Ureter (tissue), 1 donor: ENCODE data around the gene RRAS2. TPM values are rescaled to one million over a fixed set of nuclear protein-coding genes. Genes with fewer than 3 reads are reported as not detected.
"Not testable (repeated sequence)": the region's sequence is repeated elsewhere in the genome, so short reads cannot be mapped to it uniquely, and the experiment has no call there.

Experiments used
- DNase-seq: peaks from one replicate; pipeline ENCODE4 v3.0.0-alpha.2; 2020; ENCODE audit warnings: low spot score
- total RNA-seq: library from RNA; stranded (reverse); gene quantifications from one replicate; pipeline ENCODE4 v1.2.4, GENCODE V29; 2023
- donor health status: DM: yes; HTN: yes; CAD: no.

The RRAS2 gene
- total RNA-seq, 1 donor from 2014 or later, result 31.1 TPM

DNA sequence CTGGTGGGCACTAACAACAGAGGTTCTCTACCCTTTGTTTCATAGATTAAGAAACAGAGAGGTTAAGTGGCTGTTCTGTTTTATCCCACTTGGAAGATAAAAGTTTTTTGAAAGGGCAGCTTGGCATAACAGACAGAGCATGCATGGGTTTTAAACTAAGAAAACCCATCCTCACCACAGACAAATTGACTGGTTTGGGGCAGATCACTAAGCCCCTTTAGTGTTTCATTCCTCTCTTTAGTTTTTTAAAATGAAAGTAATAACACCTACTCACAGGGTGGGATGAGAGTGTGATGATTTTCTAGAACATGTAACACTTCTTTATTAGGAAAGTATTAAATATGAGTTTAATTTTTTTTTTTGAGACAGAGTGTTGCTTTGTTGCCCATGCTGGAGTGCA lies 12.3 kb upstream of the RRAS2 start:
- no peak for DNase-seq

DNA sequence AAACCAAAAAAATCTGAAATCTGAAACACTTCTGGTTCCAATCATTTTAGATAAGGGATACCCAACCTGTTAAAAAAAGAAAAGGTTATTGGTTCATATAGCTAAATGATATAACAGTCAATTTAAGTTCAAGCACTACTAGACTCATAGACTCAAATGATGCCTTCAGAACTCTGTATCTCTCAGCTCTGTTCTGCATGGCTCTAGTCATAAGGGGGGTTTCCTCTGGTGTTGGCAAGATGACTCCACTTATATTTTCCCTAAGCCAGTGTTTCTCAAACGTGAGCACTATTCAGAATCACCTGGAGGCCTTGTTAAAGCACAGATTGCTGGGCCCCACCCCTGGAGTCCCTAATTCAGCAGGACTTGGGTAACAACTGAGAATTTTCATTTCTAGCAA lies 11.5 kb upstream of the RRAS2 start:
- no peak for DNase-seq

DNA sequence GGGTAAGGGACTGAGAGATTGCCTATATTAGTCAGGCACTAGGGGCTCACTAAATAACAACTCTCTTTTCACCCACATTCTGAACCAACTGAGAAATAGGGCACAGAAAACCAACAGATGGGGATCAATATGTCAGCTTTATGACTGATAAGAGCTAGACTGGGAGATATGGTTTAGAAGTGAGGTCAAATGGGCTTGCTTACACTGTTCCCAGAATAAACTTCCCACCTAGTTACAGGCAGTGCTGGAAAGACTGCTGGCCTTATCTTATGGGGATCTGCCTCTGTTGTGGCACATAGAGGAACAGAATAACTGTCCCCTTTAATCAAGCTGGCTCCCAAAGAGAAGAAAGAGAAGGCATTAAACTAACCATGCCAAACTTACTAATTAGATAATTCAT lies 10.6 kb upstream of the RRAS2 start:
- no peak for DNase-seq

DNA sequence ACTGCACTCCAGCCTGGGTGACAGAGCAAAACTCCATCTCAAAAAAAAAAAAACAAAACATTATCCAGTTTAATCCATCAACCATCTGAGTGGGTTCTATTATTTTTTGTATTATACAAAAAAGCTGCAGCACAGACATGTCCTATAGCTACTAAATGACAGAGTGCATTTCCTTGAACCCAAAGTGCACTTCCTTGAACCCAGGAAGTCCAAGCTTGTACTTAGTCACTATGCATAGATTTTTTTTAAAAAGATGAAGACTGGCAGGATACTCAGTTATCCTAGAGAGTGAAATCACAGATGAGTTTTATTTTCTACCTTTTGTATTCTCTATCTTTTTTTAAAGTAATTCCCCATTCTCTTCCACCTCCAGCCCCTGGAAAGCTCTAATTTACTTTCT lies 8.0 kb upstream of the RRAS2 start:
- DNase-seq, result no peak

DNA sequence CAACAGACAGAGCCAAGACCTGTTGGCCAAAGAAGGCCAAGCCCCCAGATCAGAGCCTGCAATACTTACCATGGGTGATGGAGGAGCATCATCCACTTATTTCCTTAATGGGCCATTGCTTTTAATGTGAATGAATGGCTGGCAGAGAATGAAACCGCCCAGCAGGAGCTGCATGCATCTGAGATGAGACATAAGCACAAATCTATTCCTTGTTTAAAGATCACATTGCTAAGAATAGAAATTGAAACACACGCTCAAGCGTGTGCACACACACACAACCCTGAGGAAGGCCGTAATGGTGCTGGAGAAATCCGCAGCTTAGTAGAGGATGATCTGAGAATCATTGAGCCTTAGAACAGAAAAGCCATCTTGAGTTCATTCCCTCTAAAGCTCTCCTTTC lies 5.3 kb upstream of the RRAS2 start:
- DNase-seq, result no peak

DNA sequence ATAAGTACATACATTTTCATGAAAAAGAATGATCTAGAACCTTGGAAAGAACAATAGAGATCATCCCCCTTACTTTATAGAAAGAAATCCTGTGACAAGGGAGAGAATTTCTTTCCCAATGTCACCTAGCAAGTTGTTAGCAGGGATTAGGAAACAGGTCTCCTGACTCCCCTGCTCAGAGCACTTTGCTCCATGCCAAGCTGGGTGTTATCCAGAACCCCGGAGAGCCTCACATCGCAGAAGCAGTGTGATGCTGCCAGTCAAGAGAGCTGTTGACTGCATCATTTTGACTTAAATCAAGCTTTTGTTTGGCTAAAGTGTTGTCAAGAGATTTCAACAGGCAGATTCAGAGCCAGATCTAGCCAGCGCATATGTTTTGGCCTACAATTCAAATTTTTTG lies 3.6 kb upstream of the RRAS2 start:
- no peak for DNase-seq

DNA sequence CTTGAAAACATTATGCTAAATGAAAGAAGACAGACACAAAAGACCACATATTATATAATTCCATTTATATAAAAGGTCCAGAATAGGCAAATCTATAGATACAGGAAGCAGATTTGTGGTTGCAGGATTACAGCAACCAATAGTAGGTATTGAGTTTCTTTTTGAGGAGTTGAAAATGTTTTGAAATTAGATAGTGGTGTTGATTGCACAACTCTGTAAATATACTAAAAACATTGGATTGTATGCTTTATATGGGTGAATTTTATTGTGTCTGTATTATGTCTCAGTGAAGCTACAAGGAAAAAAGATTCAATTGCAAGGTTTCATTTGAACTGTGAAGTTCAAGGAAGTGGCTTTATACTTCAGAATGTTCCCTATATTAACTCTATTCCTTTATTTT lies 3.0 kb upstream of the RRAS2 start:
- DNase-seq, result no peak

DNA sequence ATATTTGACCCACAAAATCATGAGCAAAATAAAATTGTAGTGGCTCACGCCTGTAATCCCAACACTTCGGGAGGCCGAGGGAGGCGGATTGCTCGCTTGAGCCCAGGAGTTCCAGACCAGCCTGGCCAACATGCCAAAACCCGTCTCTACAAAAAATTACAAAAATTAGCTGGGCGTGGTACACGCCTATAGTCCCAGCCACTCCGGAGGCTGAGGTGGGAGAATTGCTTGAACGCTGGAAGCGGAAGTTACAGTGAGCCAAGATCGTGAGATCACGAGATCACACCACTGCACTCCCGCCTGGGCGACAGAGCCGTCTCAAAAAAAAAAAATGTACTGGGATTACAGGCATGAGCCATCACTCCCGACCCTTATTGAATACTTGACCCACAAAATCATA lies 2.0 kb upstream of the RRAS2 start:
- no peak for DNase-seq

DNA sequence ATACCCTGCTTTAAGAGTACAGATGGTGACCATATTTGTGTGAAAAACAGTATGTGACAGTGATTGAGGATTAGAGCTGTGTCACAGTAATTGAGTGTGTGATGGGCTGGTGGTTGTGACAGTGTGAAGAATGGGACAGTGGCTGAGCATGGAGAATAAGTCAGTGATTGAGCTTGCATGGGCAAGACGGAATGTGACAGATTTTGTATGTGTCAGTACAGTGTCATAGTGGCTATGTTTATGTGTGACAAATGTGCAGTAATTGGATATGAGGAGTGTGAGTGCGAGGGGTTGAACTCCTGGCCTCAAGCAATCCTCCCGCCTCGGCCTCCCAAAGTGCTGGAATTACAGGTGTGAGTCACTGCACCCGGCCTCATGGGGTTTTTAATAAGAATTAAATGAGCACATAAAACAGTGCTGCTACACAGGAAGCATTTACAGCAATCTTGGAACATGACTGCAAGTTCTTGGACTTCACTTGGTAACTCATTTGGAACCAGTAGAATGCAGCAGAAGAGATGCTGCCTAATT lies 583 bp upstream of the RRAS2 start:
- DNase-seq, result no peak

DNA sequence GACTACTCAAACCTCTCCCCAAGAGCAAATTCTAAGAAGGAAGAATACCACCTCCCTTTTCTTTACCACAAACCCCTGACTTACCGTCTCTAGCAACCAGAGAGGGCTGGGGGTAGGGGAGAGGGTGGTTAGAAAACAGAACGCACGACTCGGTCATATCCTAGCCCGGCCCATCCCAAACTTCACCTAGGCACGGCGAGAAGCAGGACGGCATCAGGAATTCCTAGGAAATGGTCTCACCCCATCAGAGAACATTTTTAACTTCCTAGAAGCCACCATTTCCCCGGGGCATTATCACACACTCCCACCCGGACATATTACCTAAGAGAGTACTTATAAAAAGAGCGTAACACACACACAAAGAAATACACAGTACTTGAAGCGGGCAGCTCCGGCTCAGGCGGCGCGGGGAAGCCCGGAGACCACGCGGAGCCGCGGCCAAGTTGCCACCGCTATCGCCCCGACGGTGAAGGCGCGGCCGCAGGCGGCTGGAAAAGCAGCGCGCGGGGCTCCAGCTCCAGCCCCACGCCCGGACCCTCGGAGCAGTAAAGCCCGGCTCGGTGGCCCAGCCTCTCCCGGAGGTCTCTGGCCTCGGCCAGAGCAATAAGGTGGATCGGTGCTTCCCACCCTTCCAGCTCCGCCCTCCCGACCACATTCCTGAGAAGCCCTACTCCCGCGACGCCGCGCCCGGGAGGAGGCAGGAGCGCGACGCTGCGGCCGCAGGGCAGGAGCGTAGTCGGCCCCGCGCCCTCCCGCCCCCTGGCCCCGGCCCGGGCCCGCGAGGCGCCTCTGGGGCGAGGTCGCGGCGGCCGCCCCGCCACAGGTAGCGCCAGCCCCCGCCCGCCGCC lies 878 bp downstream of the RRAS2 start:
- DNase-seq, result no peak

DNA sequence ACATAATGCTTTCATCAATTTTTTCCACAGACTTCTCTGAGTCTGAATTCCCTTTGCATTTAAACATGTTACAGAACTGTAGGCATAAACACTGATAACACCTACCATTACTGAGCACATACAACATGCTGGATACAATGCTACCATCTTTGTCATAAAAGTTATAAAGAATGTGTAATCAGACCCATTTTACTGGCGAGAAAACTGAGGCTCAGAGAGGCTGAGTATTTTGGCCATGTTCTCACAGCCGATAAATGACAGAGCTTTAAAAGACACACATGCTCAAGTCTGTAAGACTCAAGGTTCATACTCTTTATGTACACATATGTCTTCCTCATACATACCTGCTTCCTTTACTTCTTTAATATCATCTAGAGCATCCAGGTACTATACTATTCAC lies 2.6 kb downstream of the RRAS2 start:
- no peak for DNase-seq

DNA sequence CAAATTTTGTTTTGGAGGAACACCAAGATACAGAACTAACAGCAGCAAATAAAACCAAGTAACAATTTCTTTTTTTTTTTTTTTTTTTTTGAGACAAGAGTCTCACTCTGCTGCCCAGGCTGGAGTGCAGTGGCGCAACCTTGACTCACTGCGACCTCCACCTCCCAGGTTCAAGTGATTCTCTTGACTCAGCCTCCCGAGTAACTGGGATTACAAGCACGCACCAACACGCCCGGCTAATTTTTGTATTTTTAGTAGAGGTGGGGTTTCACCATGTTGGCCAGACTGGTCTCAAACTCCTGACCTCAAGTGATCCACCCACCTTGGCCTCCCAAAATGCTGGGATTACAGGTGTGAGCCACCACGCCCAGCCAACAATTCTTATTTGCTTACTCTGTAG lies 4.4 kb downstream of the RRAS2 start:
- not testable (repeated sequence) for DNase-seq

DNA sequence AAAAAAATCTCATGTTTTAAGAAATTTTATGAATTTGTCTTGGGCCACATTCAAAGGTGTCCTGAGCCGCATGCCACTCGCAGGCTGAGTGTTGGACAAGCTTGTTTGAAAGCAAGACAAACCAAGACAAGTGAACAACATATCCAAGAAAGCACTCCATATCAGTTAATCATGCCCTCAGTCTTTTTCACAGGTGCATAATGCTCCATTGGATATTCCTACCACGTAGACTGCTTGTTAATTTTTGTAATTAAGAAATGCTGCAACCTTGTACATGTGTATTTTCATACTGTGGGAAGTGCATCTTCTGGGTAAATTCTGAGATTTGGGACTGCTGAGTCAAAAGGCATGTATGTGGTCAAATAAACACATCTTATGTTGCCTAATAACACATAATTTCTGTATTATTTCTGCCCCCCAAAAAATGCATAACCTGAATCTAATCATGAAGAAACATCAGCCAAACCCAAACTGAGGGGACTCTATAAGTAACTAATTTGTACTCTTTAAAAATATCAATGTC lies 8.2 kb downstream of the RRAS2 start:
- DNase-seq, result no peak

DNA sequence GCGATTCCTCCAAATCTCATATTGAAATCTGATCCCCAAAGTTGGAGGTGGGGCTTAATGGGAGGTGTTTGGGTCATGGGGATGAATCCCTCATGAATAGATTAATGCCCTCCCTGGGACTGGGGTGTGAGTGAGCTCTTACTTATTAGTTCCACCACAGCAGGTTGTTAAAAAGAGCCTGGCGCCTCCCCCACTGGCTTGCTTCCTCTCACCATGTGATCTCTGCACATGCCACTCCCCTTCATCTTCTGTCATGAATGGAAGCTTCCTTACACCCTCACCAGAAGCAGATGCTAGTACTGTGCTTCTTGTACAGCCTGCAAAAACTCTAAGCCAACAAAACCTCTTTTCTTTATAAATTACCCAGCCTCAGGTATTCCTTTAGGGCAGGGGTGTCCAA lies 8.8 kb downstream of the RRAS2 start:
- DNase-seq, result no peak

DNA sequence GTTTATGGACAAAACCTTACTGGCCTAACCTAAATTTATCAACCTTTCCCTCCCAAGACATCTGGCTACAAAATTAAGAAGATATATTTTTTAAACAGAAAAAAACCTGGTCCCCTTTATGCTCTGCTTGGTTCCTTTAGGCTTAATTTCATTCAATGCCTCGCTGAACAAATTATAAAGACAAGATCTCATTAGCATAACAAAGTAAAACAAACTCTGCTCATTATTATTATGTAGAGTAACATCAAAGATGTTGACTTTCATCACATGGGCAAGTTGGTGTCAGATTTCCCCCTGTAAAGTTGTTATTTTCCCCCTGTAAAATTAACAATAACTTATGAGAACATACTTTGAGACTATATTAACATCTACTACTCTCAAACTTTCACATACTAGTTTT lies 11.0 kb downstream of the RRAS2 start:
- DNase-seq, result no peak

DNA sequence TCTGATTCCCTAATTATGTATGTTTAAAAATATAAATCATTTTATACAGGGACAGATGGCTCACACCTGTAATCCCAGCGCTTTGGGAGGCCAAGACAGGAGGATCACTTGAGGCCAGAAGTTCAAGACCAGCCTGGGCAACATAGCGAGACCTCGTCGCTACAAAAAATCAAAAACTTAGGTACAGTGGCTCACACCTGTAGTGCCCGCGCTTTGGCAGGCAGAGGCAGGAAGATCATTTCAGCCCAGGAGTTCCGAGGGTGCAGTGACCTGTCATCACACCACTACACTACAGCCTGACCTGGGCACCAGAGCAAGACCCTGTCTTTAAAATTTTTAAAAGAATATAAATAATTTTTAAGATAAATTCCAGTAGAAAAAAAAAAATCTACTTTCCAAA lies 11.5 kb downstream of the RRAS2 start:
- DNase-seq, result no peak

DNA sequence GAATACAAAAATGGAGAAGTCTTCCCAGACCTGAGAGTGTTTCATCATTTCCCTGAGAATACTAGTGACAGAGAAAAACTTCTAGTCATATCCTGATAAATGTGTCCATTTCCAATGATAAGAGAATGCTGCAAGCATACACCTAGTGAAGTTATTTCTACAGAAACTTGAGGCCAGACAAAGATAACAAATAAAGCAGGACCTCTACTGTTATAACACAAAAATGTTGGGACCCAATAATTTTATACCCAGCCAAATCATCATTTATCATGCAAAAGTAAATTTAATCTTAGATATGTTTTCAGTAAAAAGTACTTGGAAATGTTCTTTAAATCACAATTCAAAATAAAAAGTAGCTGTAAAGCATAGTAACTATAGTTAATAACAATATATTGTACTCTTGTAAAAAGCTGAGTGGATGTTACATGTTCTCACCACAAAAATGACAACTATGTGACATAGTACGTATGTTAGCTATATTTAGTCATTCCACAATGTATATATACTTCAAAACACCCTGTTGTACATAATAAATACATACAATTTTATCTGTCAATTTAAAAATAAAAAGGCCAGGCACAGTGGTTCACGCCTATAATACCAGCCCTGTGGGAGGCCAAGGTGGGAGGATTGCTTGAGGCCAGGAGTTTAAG lies 12.6 kb downstream of the RRAS2 start:
- DNase-seq, result no peak

DNA sequence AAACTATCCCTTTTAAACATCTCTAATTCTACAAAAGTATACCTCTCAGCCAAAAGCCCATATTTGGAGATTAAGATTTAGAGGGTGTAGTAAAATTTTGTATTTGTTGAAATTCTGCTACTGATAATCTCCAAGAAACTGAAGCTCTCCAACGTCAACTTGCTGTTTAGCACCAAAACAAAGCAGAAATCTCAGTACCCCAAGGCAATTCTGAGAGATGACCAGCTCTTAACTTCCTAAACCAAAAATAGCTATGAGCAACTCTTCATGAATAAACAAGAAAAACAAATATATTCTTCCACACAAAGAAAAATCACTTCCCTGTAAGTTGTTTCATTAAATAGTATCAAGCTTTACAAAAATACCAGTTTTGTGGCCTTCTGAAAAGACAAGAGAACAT lies 13.3 kb downstream of the RRAS2 start:
- no peak for DNase-seq

DNA sequence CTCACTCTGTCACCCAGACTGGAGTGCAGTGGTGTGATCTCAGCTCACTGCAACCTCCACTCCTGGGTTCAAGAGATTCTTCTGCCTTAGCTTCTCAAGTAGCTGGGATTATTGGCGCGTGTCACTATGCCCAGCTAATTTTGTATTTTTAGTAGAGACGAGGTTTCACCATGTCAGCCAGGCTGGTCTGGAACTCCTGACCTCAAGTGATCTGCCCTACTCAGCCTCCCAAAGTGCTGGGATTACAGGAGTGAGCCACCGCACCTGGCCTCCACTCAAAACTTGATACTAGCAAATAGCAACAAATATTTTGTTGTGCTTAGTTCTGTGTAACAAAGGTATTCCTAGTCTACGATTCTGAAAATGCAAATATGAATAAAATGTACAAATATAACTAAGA lies 14.0 kb downstream of the RRAS2 start:
- DNase-seq, result not testable (repeated sequence)

DNA sequence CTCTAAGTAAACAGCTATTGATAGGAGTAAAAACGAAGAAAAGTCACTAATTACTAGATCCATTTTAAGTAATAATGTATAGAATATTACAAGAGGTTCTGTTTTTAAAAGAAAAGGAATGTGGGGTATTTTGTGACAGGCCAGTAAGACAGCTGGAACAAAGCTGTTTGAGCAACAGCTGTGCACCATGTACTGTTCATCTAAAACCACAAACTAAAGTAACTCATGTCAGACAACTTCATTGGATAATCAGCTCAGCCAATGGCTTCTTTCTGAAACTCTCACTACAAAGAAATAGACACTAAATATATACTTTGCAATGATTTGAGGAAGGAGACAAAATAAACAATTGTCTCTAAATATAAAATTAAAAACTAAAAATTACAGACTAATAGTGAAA lies 16.1 kb downstream of the RRAS2 start:
- no peak for DNase-seq

DNA sequence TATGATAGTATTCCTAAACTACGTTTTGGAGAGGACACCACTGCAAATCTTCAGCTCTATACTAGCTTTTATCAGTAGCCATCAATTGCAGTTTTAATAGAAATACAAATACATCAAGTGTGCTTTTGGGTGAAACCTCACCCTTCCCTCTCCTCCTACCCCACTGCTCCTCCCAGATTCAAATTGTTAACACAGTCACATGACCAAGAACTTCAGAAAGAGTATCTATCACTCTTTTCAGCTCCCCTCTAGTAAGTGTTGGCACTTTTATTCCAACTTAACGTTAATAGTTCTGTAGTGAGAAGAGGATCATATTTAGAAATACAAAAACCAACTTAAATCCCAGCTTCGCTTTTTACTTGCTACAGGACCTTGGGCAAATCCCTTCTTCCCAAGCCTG lies 17.0 kb downstream of the RRAS2 start:
- DNase-seq, result no peak

DNA sequence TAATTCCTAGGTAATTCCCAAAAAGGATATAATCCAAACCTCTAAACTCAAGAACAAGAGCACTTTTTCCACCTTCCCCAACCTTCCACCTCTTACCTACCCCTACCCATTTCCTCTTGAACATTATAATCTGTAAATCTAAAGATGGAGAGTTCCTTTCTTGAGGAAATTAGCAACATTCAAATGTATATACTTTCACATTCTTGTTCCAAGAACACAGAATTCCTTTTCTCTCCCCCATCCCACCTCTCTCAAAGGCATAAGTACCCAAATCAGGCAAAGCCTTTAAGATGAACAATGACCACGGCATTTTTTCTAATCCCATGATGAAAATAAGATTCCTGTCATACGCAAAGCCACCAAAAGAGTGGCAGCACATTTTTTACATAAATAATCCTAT lies 18.3 kb downstream of the RRAS2 start:
- DNase-seq, result no peak

DNA sequence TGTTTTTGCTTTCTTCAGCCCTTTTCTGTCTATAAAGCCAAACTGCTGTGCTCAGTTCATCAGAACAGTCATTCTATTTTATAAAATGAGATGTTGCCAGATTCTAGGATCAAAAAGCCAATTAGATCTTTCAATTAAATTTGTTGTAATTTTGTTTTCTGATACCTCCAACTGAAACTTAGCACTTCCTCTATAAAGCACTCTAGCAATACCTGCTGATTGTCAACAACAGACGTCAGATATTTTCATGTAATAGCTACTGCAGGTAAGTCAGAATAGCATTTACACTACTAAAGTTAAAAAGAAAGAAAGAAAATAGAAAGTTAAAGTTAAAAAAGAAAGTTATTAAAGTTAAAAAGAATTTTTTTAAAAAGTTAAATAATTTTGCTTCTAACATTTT lies 19.6 kb downstream of the RRAS2 start:
- DNase-seq, result no peak
